WTC11 (cell line): ENCODE data around the gene MIER2. TPM values are rescaled to one million over a fixed set of nuclear protein-coding genes. Genes with fewer than 3 reads are reported as not detected.

ENCODE experiments used
- ATAC-seq: fragments of 200-7000 bp; cut with Tn5 transposase; 2 replicates; pipeline ENCODE4 v1.10.0; 2021; ENCODE audit warnings: mild to moderate bottlenecking, moderate library complexity
- CTCF ChIA-PET: fragments of 300-600 bp; sonication (Branson Sonifier 250); formaldehyde crosslinking; loops from one replicate; lab custom pipeline; 2021; ENCODE audit warnings: antibody characterized with exemption; lab: Charles Lee
- POLR2A ChIA-PET: fragments of 350-600 bp; sonication (Branson Sonifier 250); formaldehyde crosslinking; loops from one replicate; lab custom pipeline; 2021; ENCODE audit warnings: antibody characterized with exemption; lab: Charles Lee
- DNase-seq: peaks from one replicate; pipeline ENCODE4 v3.0.0; 2021; ENCODE audit warnings: low spot score
- H3K27ac Mint-ChIP-seq: 2 replicates; pipeline ENCODE4 v1.8.0; 2021; ENCODE audit warnings: mixed read lengths
- H3K27me3 Mint-ChIP-seq: 2 replicates; pipeline ENCODE4 v1.8.0; 2021; ENCODE audit warnings: low read depth, mild to moderate bottlenecking, moderate library complexity, mixed read lengths
- H3K36me3 Mint-ChIP-seq: 2 replicates; pipeline ENCODE4 v1.8.0; 2021; ENCODE audit warnings: mixed read lengths
- H3K4me1 Mint-ChIP-seq: 2 replicates; pipeline ENCODE4 v1.8.0; 2022; ENCODE audit warnings: mixed read lengths
- H3K4me3 Mint-ChIP-seq: 2 replicates; pipeline ENCODE4 v1.8.0; 2021; ENCODE audit warnings: mild to moderate bottlenecking, moderate library complexity, mixed read lengths
- H3K9me3 Mint-ChIP-seq: 2 replicates; pipeline ENCODE4 v1.8.0; 2021; ENCODE audit warnings: mixed read lengths
- CREM ChIP-seq: sonication (generic); formaldehyde crosslinking; IDR thresholded peaks from 2 replicates; pipeline ENCODE4 v1.8.1; 2022; ENCODE audit warnings: mild to moderate bottlenecking, missing genetic modification reagents, moderate library complexity
- KAT7 ChIP-seq: sonication (generic); formaldehyde crosslinking; IDR thresholded peaks from 2 replicates; pipeline ENCODE4 v1.8.1; 2023; ENCODE audit warnings: missing genetic modification reagents, mild to moderate bottlenecking, borderline replicate concordance
- OVOL2 ChIP-seq: fragments of 250-450 bp; sonication (Bioruptor Pico); IDR thresholded peaks from 2 replicates; pipeline ENCODE4 v1.9.0; 2021; ENCODE audit warnings: mild to moderate bottlenecking, borderline replicate concordance
- ZNF232 ChIP-seq: sonication (generic); formaldehyde crosslinking; IDR thresholded peaks from 2 replicates; pipeline ENCODE4 v1.8.0; 2022; ENCODE audit warnings: mild to moderate bottlenecking, missing genetic modification reagents
- ZNF416 ChIP-seq: fragments of 250-450 bp; sonication (Bioruptor Pico); IDR thresholded peaks from 2 replicates; pipeline ENCODE4 v1.9.0; 2021; ENCODE audit warnings: mild to moderate bottlenecking, inconsistent platforms
- ZNF671 ChIP-seq: fragments of 250-450 bp; sonication (Bioruptor Pico); IDR thresholded peaks from 2 replicates; pipeline ENCODE4 v1.8.0; 2021; ENCODE audit warnings: mild to moderate bottlenecking
- total RNA-seq: library from RNA; stranded (reverse); gene quantifications from 3 replicates; pipeline ENCODE4 v1.2.3, GENCODE V29; 2021
- TF ChIP-seq, protein P1 (sequence below): sonication (generic); formaldehyde crosslinking; IDR thresholded peaks from 2 replicates; pipeline ENCODE4 v1.8.1; 2022; ENCODE audit warnings: mild to moderate bottlenecking, moderate library complexity, missing genetic modification reagents
- TF ChIP-seq, protein P2 (sequence below): sonication (generic); formaldehyde crosslinking; IDR thresholded peaks from 2 replicates; pipeline ENCODE4 v1.8.0; 2023; ENCODE audit warnings: missing genetic modification reagents, mild to moderate bottlenecking, borderline replicate concordance
- TF ChIP-seq, protein P3 (sequence below): sonication (generic); formaldehyde crosslinking; IDR thresholded peaks from 2 replicates; pipeline ENCODE4 v1.8.0; 2022; ENCODE audit warnings: missing genetic modification reagents
- TF ChIP-seq, protein P4 (sequence below): fragments of 250-450 bp; sonication (Bioruptor Pico); IDR thresholded peaks from 2 replicates; pipeline ENCODE4 v1.9.0; 2021; ENCODE audit warnings: moderate library complexity, mild to moderate bottlenecking, inconsistent platforms, borderline replicate concordance
- TF ChIP-seq, protein P5 (sequence below): sonication (generic); formaldehyde crosslinking; IDR thresholded peaks from 2 replicates; pipeline ENCODE4 v1.8.1; 2023; ENCODE audit warnings: mild to moderate bottlenecking, missing genetic modification reagents
- TF ChIP-seq, protein P6 (sequence below): sonication (generic); formaldehyde crosslinking; IDR thresholded peaks from 2 replicates; pipeline ENCODE4 v1.8.1; 2023; ENCODE audit warnings: mild to moderate bottlenecking, moderate library complexity, missing genetic modification reagents
- TF ChIP-seq, protein P7 (sequence below): sonication (generic); formaldehyde crosslinking; IDR thresholded peaks from 2 replicates; pipeline ENCODE4 v1.8.0; 2022; ENCODE audit warnings: mild to moderate bottlenecking, missing genetic modification reagents
- TF ChIP-seq, protein P8 (sequence below): sonication (generic); formaldehyde crosslinking; IDR thresholded peaks from 2 replicates; pipeline ENCODE4 v1.8.1; 2022; ENCODE audit warnings: low read depth, mild to moderate bottlenecking, moderate library complexity, missing genetic modification reagents, borderline replicate concordance
- TF ChIP-seq, protein P9 (sequence below): fragments of 200-600 bp; IDR thresholded peaks from 2 replicates; pipeline ENCODE4 v1.8.0; 2022; ENCODE audit warnings: antibody characterized with exemption
- TF ChIP-seq, protein P10 (sequence below): sonication (generic); formaldehyde crosslinking; IDR thresholded peaks from 2 replicates; pipeline ENCODE4 v1.8.0; 2023; ENCODE audit warnings: mild to moderate bottlenecking, missing genetic modification reagents

MIER2 gene
- total RNA-seq, 1 experiment from 2014 or later = 56.3 TPM

DNA sequence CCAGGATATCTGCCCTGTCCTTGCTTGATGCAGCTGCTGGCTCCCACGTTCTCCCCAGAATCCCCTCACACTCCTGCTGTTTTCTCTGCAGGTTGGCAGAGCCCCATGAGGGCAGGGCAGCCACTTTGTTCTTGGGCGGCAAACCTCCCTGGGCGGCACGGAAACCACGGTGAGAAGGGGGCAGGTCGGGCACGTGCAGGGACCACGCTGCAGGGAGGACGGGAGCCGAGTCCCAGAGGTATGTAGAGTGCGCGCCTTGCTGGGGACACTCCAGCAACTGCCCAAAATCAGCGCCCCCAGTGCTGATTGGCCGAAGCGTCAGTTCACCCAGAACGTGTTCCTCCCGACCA, 30.3 kb upstream of the MIER2 start:
- ChIA-PET POLR2A (no interaction called here), CTCF (interaction anchor here (0.9 to 1.7 kb wide), 3 partner anchors 9 to 136 kb away, joined by 3 to 4 read pairs (median 3); no protein-coding TSS in a partner anchor)
- Mint-ChIP-seq H3K4me1 (no peaks in the 10 kb centered on the region; the same call in 1 of the 2 replicates), H3K27me3 (peaks cover 4% of the 10 kb centered on the region; the same call in 1 of the 2 replicates), H3K36me3 (no peaks in the 10 kb centered on the region), H3K4me3 (no peak overlapping the region), H3K27ac (no peak overlapping the region), H3K9me3 (no peaks in the 10 kb centered on the region)
- ATAC-seq = peak; percentile 14; the same call in 1 of the 2 replicates
- DNase-seq = no peak
- TF ChIP-seq, protein P1, sequence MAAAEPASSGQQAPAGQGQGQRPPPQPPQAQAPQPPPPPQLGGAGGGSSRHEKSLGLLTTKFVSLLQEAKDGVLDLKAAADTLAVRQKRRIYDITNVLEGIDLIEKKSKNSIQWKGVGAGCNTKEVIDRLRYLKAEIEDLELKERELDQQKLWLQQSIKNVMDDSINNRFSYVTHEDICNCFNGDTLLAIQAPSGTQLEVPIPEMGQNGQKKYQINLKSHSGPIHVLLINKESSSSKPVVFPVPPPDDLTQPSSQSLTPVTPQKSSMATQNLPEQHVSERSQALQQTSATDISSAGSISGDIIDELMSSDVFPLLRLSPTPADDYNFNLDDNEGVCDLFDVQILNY = no peak
- TF ChIP-seq, protein P2, sequence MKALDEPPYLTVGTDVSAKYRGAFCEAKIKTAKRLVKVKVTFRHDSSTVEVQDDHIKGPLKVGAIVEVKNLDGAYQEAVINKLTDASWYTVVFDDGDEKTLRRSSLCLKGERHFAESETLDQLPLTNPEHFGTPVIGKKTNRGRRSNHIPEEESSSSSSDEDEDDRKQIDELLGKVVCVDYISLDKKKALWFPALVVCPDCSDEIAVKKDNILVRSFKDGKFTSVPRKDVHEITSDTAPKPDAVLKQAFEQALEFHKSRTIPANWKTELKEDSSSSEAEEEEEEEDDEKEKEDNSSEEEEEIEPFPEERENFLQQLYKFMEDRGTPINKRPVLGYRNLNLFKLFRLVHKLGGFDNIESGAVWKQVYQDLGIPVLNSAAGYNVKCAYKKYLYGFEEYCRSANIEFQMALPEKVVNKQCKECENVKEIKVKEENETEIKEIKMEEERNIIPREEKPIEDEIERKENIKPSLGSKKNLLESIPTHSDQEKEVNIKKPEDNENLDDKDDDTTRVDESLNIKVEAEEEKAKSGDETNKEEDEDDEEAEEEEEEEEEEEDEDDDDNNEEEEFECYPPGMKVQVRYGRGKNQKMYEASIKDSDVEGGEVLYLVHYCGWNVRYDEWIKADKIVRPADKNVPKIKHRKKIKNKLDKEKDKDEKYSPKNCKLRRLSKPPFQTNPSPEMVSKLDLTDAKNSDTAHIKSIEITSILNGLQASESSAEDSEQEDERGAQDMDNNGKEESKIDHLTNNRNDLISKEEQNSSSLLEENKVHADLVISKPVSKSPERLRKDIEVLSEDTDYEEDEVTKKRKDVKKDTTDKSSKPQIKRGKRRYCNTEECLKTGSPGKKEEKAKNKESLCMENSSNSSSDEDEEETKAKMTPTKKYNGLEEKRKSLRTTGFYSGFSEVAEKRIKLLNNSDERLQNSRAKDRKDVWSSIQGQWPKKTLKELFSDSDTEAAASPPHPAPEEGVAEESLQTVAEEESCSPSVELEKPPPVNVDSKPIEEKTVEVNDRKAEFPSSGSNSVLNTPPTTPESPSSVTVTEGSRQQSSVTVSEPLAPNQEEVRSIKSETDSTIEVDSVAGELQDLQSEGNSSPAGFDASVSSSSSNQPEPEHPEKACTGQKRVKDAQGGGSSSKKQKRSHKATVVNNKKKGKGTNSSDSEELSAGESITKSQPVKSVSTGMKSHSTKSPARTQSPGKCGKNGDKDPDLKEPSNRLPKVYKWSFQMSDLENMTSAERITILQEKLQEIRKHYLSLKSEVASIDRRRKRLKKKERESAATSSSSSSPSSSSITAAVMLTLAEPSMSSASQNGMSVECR = no peak
- TF ChIP-seq, protein P3, sequence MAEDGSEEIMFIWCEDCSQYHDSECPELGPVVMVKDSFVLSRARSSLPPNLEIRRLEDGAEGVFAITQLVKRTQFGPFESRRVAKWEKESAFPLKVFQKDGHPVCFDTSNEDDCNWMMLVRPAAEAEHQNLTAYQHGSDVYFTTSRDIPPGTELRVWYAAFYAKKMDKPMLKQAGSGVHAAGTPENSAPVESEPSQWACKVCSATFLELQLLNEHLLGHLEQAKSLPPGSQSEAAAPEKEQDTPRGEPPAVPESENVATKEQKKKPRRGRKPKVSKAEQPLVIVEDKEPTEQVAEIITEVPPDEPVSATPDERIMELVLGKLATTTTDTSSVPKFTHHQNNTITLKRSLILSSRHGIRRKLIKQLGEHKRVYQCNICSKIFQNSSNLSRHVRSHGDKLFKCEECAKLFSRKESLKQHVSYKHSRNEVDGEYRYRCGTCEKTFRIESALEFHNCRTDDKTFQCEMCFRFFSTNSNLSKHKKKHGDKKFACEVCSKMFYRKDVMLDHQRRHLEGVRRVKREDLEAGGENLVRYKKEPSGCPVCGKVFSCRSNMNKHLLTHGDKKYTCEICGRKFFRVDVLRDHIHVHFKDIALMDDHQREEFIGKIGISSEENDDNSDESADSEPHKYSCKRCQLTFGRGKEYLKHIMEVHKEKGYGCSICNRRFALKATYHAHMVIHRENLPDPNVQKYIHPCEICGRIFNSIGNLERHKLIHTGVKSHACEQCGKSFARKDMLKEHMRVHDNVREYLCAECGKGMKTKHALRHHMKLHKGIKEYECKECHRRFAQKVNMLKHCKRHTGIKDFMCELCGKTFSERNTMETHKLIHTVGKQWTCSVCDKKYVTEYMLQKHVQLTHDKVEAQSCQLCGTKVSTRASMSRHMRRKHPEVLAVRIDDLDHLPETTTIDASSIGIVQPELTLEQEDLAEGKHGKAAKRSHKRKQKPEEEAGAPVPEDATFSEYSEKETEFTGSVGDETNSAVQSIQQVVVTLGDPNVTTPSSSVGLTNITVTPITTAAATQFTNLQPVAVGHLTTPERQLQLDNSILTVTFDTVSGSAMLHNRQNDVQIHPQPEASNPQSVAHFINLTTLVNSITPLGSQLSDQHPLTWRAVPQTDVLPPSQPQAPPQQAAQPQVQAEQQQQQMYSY = no peak
- TF ChIP-seq, protein P4, sequence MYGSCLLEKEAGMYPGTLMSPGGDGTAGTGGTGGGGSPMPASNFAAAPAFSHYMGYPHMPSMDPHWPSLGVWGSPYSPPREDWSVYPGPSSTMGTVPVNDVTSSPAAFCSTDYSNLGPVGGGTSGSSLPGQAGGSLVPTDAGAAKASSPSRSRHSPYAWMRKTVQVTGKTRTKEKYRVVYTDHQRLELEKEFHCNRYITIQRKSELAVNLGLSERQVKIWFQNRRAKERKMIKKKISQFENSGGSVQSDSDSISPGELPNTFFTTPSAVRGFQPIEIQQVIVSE (CRISPR knock-in tag) = no peak
- TF ChIP-seq ZNF671 (CRISPR knock-in tag) = no peak
- TF ChIP-seq, protein P5, sequence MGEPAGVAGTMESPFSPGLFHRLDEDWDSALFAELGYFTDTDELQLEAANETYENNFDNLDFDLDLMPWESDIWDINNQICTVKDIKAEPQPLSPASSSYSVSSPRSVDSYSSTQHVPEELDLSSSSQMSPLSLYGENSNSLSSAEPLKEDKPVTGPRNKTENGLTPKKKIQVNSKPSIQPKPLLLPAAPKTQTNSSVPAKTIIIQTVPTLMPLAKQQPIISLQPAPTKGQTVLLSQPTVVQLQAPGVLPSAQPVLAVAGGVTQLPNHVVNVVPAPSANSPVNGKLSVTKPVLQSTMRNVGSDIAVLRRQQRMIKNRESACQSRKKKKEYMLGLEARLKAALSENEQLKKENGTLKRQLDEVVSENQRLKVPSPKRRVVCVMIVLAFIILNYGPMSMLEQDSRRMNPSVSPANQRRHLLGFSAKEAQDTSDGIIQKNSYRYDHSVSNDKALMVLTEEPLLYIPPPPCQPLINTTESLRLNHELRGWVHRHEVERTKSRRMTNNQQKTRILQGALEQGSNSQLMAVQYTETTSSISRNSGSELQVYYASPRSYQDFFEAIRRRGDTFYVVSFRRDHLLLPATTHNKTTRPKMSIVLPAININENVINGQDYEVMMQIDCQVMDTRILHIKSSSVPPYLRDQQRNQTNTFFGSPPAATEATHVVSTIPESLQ (CRISPR knock-in tag) = no peak
- TF ChIP-seq KAT7 = no peak
- TF ChIP-seq, protein P6, sequence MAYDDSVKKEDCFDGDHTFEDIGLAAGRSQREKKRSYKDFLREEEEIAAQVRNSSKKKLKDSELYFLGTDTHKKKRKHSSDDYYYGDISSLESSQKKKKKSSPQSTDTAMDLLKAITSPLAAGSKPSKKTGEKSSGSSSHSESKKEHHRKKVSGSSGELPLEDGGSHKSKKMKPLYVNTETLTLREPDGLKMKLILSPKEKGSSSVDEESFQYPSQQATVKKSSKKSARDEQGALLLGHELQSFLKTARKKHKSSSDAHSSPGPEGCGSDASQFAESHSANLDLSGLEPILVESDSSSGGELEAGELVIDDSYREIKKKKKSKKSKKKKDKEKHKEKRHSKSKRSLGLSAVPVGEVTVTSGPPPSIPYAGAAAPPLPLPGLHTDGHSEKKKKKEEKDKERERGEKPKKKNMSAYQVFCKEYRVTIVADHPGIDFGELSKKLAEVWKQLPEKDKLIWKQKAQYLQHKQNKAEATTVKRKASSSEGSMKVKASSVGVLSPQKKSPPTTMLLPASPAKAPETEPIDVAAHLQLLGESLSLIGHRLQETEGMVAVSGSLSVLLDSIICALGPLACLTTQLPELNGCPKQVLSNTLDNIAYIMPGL (CRISPR knock-in tag) = no peak
- TF ChIP-seq ZNF232 (CRISPR knock-in tag) = no peak
- TF ChIP-seq, protein P7, sequence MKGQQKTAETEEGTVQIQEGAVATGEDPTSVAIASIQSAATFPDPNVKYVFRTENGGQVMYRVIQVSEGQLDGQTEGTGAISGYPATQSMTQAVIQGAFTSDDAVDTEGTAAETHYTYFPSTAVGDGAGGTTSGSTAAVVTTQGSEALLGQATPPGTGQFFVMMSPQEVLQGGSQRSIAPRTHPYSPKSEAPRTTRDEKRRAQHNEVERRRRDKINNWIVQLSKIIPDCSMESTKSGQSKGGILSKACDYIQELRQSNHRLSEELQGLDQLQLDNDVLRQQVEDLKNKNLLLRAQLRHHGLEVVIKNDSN (CRISPR knock-in tag) = no peak
- no peak for TF ChIP-seq OVOL2 (CRISPR knock-in tag)
- no peak for TF ChIP-seq ZNF416 (CRISPR knock-in tag)
- TF ChIP-seq, protein P8, sequence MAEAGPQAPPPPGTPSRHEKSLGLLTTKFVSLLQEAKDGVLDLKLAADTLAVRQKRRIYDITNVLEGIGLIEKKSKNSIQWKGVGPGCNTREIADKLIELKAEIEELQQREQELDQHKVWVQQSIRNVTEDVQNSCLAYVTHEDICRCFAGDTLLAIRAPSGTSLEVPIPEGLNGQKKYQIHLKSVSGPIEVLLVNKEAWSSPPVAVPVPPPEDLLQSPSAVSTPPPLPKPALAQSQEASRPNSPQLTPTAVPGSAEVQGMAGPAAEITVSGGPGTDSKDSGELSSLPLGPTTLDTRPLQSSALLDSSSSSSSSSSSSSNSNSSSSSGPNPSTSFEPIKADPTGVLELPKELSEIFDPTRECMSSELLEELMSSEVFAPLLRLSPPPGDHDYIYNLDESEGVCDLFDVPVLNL (CRISPR knock-in tag) = no peak
- TF ChIP-seq, protein P9, sequence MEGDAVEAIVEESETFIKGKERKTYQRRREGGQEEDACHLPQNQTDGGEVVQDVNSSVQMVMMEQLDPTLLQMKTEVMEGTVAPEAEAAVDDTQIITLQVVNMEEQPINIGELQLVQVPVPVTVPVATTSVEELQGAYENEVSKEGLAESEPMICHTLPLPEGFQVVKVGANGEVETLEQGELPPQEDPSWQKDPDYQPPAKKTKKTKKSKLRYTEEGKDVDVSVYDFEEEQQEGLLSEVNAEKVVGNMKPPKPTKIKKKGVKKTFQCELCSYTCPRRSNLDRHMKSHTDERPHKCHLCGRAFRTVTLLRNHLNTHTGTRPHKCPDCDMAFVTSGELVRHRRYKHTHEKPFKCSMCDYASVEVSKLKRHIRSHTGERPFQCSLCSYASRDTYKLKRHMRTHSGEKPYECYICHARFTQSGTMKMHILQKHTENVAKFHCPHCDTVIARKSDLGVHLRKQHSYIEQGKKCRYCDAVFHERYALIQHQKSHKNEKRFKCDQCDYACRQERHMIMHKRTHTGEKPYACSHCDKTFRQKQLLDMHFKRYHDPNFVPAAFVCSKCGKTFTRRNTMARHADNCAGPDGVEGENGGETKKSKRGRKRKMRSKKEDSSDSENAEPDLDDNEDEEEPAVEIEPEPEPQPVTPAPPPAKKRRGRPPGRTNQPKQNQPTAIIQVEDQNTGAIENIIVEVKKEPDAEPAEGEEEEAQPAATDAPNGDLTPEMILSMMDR = no peak
- no peak for TF ChIP-seq CREM
- TF ChIP-seq, protein P10, sequence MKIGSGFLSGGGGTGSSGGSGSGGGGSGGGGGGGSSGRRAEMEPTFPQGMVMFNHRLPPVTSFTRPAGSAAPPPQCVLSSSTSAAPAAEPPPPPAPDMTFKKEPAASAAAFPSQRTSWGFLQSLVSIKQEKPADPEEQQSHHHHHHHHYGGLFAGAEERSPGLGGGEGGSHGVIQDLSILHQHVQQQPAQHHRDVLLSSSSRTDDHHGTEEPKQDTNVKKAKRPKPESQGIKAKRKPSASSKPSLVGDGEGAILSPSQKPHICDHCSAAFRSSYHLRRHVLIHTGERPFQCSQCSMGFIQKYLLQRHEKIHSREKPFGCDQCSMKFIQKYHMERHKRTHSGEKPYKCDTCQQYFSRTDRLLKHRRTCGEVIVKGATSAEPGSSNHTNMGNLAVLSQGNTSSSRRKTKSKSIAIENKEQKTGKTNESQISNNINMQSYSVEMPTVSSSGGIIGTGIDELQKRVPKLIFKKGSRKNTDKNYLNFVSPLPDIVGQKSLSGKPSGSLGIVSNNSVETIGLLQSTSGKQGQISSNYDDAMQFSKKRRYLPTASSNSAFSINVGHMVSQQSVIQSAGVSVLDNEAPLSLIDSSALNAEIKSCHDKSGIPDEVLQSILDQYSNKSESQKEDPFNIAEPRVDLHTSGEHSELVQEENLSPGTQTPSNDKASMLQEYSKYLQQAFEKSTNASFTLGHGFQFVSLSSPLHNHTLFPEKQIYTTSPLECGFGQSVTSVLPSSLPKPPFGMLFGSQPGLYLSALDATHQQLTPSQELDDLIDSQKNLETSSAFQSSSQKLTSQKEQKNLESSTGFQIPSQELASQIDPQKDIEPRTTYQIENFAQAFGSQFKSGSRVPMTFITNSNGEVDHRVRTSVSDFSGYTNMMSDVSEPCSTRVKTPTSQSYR (CRISPR knock-in tag) = no peak
